GM15510 (cell line): ENCODE data around the gene COL20A1.

ENCODE experiments used
- POLR2A ChIP-seq: IDR thresholded peaks from 3 replicates; pipeline ENCODE4 v1.6.1; 2011; ENCODE audit warnings: borderline replicate concordance; ENCODE audit not compliant: insufficient read length; ENCODE audit errors: extremely low read depth

Gene COL20A1

GRCh38 chr20:63357921-63358905 is 65.2 kb downstream of the COL20A1 start:
- no peak for TF ChIP-seq POLR2A

- no peak for TF ChIP-seq POLR2A
These were observed 66.4 kb downstream of the COL20A1 start for GRCh38 chr20:63359164-63359934.

- TF ChIP-seq POLR2A: no peak
These were observed 67.2 kb downstream of the COL20A1 start for GRCh38 chr20:63359937-63360849.

- no peak for TF ChIP-seq POLR2A
These were observed 68.0 kb downstream of the COL20A1 start, which contains the start of gene CHRNA4 for GRCh38 chr20:63360850-63361518. CHRNA4 (minus strand) TSS chr20:63361349; CDS start chr20:63361165, 184 bp downstream.

GRCh38 chr20:63361519-63362435 is 68.8 kb downstream of the COL20A1 start:
- TF ChIP-seq POLR2A: no peak

- TF ChIP-seq POLR2A: no peak
These were observed 69.5 kb downstream of the COL20A1 start for GRCh38 chr20:63362436-63363009.

GRCh38 chr20:63363013-63363957 is 70.3 kb downstream of the COL20A1 start:
- TF ChIP-seq POLR2A: no peak

- no peak for TF ChIP-seq POLR2A
These were observed 71.1 kb downstream of the COL20A1 start for GRCh38 chr20:63363981-63364561.

- no peak for TF ChIP-seq POLR2A
These were observed 72.0 kb downstream of the COL20A1 start for GRCh38 chr20:63364801-63365585.
